Panc1 (cell line): Measurements from ENCODE around the gene USP6NL. TPM values are rescaled to one million over a fixed set of nuclear protein-coding genes. Genes with fewer than 3 reads are reported as not detected.

Source experiments
- ATAC-seq: fragments of 200-7000 bp; cut with Tn5 transposase; 2 replicates; pipeline ENCODE4 v1.9.1; 2020; ENCODE audit warnings: mild to moderate bottlenecking, moderate library complexity
- BruUV-seq: library from RNA; stranded (reverse); fragments of 400-500 nt; replicated peaks from 2 replicates; lab custom pipeline; 2021; lab: Mats Ljungman, UMichigan
- CTCF ChIA-PET: fragments of 300-600 bp; sonication (Branson Sonifier 250); formaldehyde crosslinking; loops from one replicate; lab custom pipeline; 2022; ENCODE audit warnings: antibody characterized with exemption; lab: Charles Lee
- POLR2A ChIA-PET: fragments of 300-600 bp; sonication (Branson Sonifier 250); formaldehyde crosslinking; loops from one replicate; lab custom pipeline; 2022; ENCODE audit warnings: antibody characterized with exemption; lab: Charles Lee
- DNase-seq: peaks from one replicate; pipeline ENCODE4 v3.0.0-alpha.2; 2010; ENCODE audit warnings: low read depth, low spot score
- H3K27ac ChIP-seq: 2 replicates; pipeline ENCODE4 v1.5.1; 2011; ENCODE audit warnings: mild to moderate bottlenecking, low read length, inconsistent platforms
- H3K27me3 ChIP-seq: fragments of 200-500 bp; sonication (Bioruptor generic); 2 replicates; pipeline ENCODE4 v1.6.0; 2014; ENCODE audit warnings: low read length, inconsistent platforms; ENCODE audit not compliant: control insufficient read depth, insufficient read depth
- H3K36me3 ChIP-seq: fragments of 200-500 bp; sonication (Bioruptor generic); 2 replicates; pipeline ENCODE4 v1.5.1; 2014; ENCODE audit warnings: inconsistent platforms, mild to moderate bottlenecking, low read length, moderate library complexity; ENCODE audit not compliant: control insufficient read depth, insufficient read depth
- H3K4me1 ChIP-seq: 2 replicates; pipeline ENCODE4 v1.5.1; 2011; ENCODE audit warnings: inconsistent platforms, mild to moderate bottlenecking, low read length, moderate library complexity; ENCODE audit not compliant: control insufficient read depth, insufficient read depth
- H3K4me3 ChIP-seq, 2 experiments: 2 replicates each; pipeline ENCODE4 v1.5.1; 2011 to 2012; ENCODE audit warnings: low read depth in 2 of 2, low read length in 2 of 2, mild to moderate bottlenecking in 2 of 2, inconsistent platforms in 1 of 2, moderate library complexity in 1 of 2
- H3K9me3 ChIP-seq: fragments of 200-500 bp; sonication (Bioruptor generic); 2 replicates; pipeline ENCODE4 v1.5.1; 2014; ENCODE audit warnings: low read depth, mild to moderate bottlenecking, inconsistent platforms, low read length, moderate library complexity; ENCODE audit not compliant: control insufficient read depth, insufficient read depth
- POLR2AphosphoS5 ChIP-seq: IDR thresholded peaks from 2 replicates; pipeline ENCODE4 v1.6.1; 2012; ENCODE audit warnings: mild to moderate bottlenecking, low read depth, low read length, moderate library complexity
- SIN3A ChIP-seq: IDR thresholded peaks from 2 replicates; pipeline ENCODE4 v1.6.1; 2012; ENCODE audit warnings: low read depth, mild to moderate bottlenecking, low read length, moderate library complexity, borderline replicate concordance; ENCODE audit not compliant: insufficient read depth
- TCF7L2 ChIP-seq: IDR thresholded peaks from 2 replicates; pipeline ENCODE4 v1.6.1; 2011; ENCODE audit warnings: mild to moderate bottlenecking, low read depth, low read length, inconsistent platforms
- in situ Hi-C: cut with HindIII; loops from 2 replicates; pipeline ENCODE4 v1.10.0; 2016; ENCODE audit warnings: low sequenced_read_pairs, low pct_unique_long_range_greater_than_20kb
- intact Hi-C: fragments of 100-400 bp; cut with micrococcal nuclease; formaldehyde crosslinking; loops from one replicate; pipeline ENCODE4 v1.10.0; 2022; ENCODE audit not compliant: unreplicated experiment
- total RNA-seq: library from RNA; stranded (reverse); gene quantifications from one replicate; pipeline ENCODE4 v1.2.1, GENCODE V29; 2021; ENCODE audit not compliant: unreplicated experiment
- TF ChIP-seq, protein P1 (sequence below), 2 experiments: IDR thresholded peaks; 2 replicates each; pipeline ENCODE4 v1.6.1; 2011 to 2012; ENCODE audit warnings: low read depth in 2 of 2, control low read depth in 1 of 2, low read length in 1 of 2, mild to moderate bottlenecking in 1 of 2, moderate library complexity in 1 of 2; ENCODE audit not compliant: insufficient read depth in 1 of 2
- TF ChIP-seq, protein P2 (sequence below): fragments of 450-650 bp; IDR thresholded peaks from 2 replicates; pipeline ENCODE4 v1.5.1; 2017; ENCODE audit warnings: mild to moderate bottlenecking

The USP6NL gene
- total RNA-seq, 1 experiment from 2014 or later, result 13.9 TPM

DNA sequence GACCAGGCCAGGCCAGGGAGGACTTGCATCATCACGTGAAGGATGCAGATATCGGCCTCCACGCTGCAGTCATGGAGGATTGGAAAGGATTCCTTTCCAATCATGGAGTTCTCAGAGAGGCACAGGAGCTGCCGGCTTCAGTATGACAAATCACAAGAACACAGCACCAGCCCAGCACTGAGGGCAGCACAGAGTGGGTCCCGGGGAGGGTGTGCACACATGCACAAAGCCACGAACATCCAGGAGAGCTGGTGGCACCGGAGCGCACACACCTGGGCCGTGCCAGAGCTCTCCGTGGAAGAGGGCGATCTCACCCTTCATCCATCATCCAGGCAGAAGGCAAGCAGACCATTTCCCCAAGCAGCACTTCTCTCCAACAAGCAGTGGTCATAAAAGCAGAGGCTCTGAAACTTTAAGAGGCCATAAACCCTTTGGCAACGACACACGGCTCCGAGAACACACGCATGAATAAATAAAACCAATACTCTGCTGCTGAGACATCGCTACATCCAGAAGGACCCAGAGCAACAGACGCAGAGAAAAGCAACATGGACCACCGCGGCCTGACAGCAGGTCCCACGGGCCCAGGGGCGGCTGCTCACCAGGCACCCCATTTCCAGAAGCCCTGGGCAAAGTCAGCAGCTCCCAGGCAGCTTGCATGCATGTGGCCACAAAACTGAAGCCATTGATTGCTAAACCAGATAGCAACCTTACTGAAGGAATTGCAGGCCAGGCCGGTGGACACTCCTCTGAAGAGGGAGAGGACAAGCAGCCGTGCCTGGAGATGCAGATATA, 180.8 kb downstream of the USP6NL start:
- no peak for DNase-seq
- BruUV-seq, result no TSS peak
- H3K9me3 ChIP-seq, result no peaks in the 10 kb centered on the region
- no peaks in the 10 kb centered on the region for H3K4me1 ChIP-seq
- ATAC-seq, result no peak
- in situ Hi-C loops (no loop called here), intact Hi-C loops (no loop called here)
- no peaks in the 10 kb centered on the region for H3K27me3 ChIP-seq
- no peaks in the 10 kb centered on the region for H3K36me3 ChIP-seq
- no peak overlapping the region for H3K4me3 ChIP-seq
- POLR2A ChIA-PET, result no interaction called here
- CTCF ChIA-PET, result no interaction called here
- no peak overlapping the region for H3K27ac ChIP-seq
- TF ChIP-seq, protein P1, sequence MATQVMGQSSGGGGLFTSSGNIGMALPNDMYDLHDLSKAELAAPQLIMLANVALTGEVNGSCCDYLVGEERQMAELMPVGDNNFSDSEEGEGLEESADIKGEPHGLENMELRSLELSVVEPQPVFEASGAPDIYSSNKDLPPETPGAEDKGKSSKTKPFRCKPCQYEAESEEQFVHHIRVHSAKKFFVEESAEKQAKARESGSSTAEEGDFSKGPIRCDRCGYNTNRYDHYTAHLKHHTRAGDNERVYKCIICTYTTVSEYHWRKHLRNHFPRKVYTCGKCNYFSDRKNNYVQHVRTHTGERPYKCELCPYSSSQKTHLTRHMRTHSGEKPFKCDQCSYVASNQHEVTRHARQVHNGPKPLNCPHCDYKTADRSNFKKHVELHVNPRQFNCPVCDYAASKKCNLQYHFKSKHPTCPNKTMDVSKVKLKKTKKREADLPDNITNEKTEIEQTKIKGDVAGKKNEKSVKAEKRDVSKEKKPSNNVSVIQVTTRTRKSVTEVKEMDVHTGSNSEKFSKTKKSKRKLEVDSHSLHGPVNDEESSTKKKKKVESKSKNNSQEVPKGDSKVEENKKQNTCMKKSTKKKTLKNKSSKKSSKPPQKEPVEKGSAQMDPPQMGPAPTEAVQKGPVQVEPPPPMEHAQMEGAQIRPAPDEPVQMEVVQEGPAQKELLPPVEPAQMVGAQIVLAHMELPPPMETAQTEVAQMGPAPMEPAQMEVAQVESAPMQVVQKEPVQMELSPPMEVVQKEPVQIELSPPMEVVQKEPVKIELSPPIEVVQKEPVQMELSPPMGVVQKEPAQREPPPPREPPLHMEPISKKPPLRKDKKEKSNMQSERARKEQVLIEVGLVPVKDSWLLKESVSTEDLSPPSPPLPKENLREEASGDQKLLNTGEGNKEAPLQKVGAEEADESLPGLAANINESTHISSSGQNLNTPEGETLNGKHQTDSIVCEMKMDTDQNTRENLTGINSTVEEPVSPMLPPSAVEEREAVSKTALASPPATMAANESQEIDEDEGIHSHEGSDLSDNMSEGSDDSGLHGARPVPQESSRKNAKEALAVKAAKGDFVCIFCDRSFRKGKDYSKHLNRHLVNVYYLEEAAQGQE (IDR thresholded peaks at IDR 0.05; ENCODE audit: insufficient read depth in 1 of 2, low read depth in 2 of 2, low read length in 1 of 2), result no peak
- no peak for TF ChIP-seq SIN3A
- TF ChIP-seq, protein P2, sequence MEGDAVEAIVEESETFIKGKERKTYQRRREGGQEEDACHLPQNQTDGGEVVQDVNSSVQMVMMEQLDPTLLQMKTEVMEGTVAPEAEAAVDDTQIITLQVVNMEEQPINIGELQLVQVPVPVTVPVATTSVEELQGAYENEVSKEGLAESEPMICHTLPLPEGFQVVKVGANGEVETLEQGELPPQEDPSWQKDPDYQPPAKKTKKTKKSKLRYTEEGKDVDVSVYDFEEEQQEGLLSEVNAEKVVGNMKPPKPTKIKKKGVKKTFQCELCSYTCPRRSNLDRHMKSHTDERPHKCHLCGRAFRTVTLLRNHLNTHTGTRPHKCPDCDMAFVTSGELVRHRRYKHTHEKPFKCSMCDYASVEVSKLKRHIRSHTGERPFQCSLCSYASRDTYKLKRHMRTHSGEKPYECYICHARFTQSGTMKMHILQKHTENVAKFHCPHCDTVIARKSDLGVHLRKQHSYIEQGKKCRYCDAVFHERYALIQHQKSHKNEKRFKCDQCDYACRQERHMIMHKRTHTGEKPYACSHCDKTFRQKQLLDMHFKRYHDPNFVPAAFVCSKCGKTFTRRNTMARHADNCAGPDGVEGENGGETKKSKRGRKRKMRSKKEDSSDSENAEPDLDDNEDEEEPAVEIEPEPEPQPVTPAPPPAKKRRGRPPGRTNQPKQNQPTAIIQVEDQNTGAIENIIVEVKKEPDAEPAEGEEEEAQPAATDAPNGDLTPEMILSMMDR, result no peak
- TF ChIP-seq POLR2AphosphoS5, result no peak
- TF ChIP-seq TCF7L2, result no peak

DNA sequence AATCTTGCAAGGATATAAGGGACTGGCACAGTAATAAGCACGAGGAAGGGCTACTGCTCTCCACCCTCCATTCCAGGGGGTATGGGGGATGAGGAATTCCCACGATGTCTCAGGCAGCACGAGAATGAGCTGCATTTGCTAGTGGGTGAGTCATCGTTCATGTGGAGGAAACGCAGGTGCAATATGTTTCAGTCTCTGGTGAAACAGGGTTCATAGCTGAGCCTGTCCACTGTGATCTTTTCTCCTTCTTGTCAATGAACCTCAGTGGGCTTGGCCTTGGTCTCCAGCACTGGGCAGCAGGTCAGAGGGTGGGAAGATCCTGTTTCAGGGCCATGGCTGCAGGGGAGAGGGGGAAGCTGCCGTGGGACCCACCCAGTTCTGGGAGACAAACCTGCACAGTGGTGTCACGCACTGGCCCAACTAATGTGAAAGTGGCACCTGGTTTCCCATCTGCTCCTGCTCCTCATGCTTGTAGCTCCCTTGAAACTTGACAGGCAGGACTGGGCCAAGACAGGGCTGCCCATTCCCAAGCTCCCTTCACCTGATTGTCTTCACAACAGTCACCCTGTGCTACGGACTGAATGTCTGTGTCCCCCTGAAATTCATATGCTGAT, 181.9 kb downstream of the USP6NL start:
- Histone ChIP-seq H3K27me3 (no peaks in the 10 kb centered on the region), H3K4me1 (no peaks in the 10 kb centered on the region), H3K27ac (no peak overlapping the region), H3K9me3 (no peaks in the 10 kb centered on the region), H3K4me3 (no peak overlapping the region), H3K36me3 (no peaks in the 10 kb centered on the region)
- in situ Hi-C loops (no loop called here), intact Hi-C loops (no loop called here)
- ChIA-PET CTCF (no interaction called here), POLR2A (no interaction called here)
- TF ChIP-seq POLR2AphosphoS5 (no peak), SIN3A (no peak), TCF7L2 (no peak)
- TF ChIP-seq, protein P1 (IDR thresholded peaks at IDR 0.05; ENCODE audit: insufficient read depth in 1 of 2, low read depth in 2 of 2, low read length in 1 of 2), result no peak
- BruUV-seq, result no TSS peak
- DNase-seq (no peak), ATAC-seq (no peak)
